Measurements from ENCODE around the gene TMED8. TPM values are rescaled to one million over a fixed set of nuclear protein-coding genes. Genes with fewer than 3 reads are reported as not detected.

Gene TMED8
- total RNA-seq, 1 donor from 2014 or later = 23.5 TPM

GRCh38 chr14:77406086-77406485, 29.2 kb upstream of the TMED8 start:
- Histone ChIP-seq H3F3A (ENCODE audit: low read depth) (no peaks in the 10 kb centered on the region), H3K79me2 (ENCODE audit: low read depth) (no peaks in the 10 kb centered on the region), H3K4me1 (no peaks in the 10 kb centered on the region), H3K4me2 (no peak overlapping the region), H3K27me3 (no peaks in the 10 kb centered on the region), H3K9me3 (ENCODE audit: low read depth) (no peaks in the 10 kb centered on the region), H2AFZ (replicated peaks) (no peak overlapping the region), H4K20me1 (ENCODE audit: low read depth) (no peaks in the 10 kb centered on the region), H3K36me3 (no peaks in the 10 kb centered on the region), H3K9ac (no peak overlapping the region), H3K4me3 (no peak overlapping the region), H3K27ac (no peak overlapping the region)
- no peaks in the 10 kb centered on the region for H3K4me1 Mint-ChIP-seq
- H3K36me3 Mint-ChIP-seq = no peaks in the 10 kb centered on the region
- no peak overlapping the region for H3K4me3 Mint-ChIP-seq
- DNase-seq (ENCODE audit: low spot score) = no peak
- H3K9me3 Mint-ChIP-seq = no peaks in the 10 kb centered on the region
- TF ChIP-seq CTCF (IDR thresholded peaks at IDR 0.05) (no peak), EZH2 (IDR thresholded peaks at IDR 0.05) (no peak), EZH2phosphoT487 (IDR thresholded peaks at IDR 0.05) (no peak)
- peaks cover 4% of the 10 kb centered on the region for H3K27me3 Mint-ChIP-seq (ENCODE audit: insufficient read depth, low read depth)
- H3K27ac Mint-ChIP-seq = no peak overlapping the region

- H3K4me1 ChIP-seq = no peaks in the 10 kb centered on the region
- H3K4me1 Mint-ChIP-seq = no peaks in the 10 kb centered on the region
- no peaks in the 10 kb centered on the region for H3K36me3 Mint-ChIP-seq
- H3K27me3 Mint-ChIP-seq (ENCODE audit: insufficient read depth, low read depth) = peaks cover 3% of the 10 kb centered on the region
- no peaks in the 10 kb centered on the region for H3K27me3 ChIP-seq
- no peak overlapping the region for H3K9ac ChIP-seq
- H3K4me2 ChIP-seq = no peak overlapping the region
- H3K36me3 ChIP-seq = no peaks in the 10 kb centered on the region
- H3F3A ChIP-seq (ENCODE audit: low read depth) = no peaks in the 10 kb centered on the region
- TF ChIP-seq CTCF (IDR thresholded peaks at IDR 0.05) = no peak
- no peak for TF ChIP-seq EZH2phosphoT487 (IDR thresholded peaks at IDR 0.05)
- no peak overlapping the region for H3K27ac ChIP-seq
- no peak for DNase-seq (ENCODE audit: low spot score)
- no peak overlapping the region for H2AFZ ChIP-seq (replicated peaks)
- no peak overlapping the region for H3K4me3 ChIP-seq
- H3K79me2 ChIP-seq (ENCODE audit: low read depth) = no peaks in the 10 kb centered on the region
- no peaks in the 10 kb centered on the region for H4K20me1 ChIP-seq (ENCODE audit: low read depth)
- no peaks in the 10 kb centered on the region for H3K9me3 Mint-ChIP-seq
- H3K27ac Mint-ChIP-seq = no peak overlapping the region
- no peak overlapping the region for H3K4me3 Mint-ChIP-seq
- no peaks in the 10 kb centered on the region for H3K9me3 ChIP-seq (ENCODE audit: low read depth)
Observed at GRCh38 chr14:77403768-77404167, 26.9 kb upstream of the TMED8 start.

GRCh38 chr14:77400216-77400615, 23.3 kb upstream of the TMED8 start:
- Mint-ChIP-seq H3K27ac (no peak overlapping the region), H3K9me3 (peaks cover 4% of the 10 kb centered on the region)
- H3K4me3 ChIP-seq = no peak overlapping the region

More at GRCh38 chr14:77400216-77400615, 23.3 kb upstream of the TMED8 start:
- no peak overlapping the region for H3K4me2 ChIP-seq
- H3K4me1 ChIP-seq = no peaks in the 10 kb centered on the region
- H3K27ac ChIP-seq = no peak overlapping the region
- peaks cover 5% of the 10 kb centered on the region for H3K36me3 Mint-ChIP-seq
- H2AFZ ChIP-seq (replicated peaks) = no peak overlapping the region
- H3K27me3 ChIP-seq = no peaks in the 10 kb centered on the region
- no peaks in the 10 kb centered on the region for H3F3A ChIP-seq (ENCODE audit: low read depth)
- H3K9ac ChIP-seq = no peak overlapping the region
- TF ChIP-seq EZH2 (IDR thresholded peaks at IDR 0.05) = no peak
- no peak for TF ChIP-seq CTCF (IDR thresholded peaks at IDR 0.05)
- TF ChIP-seq EZH2phosphoT487 (IDR thresholded peaks at IDR 0.05) = no peak
- no peaks in the 10 kb centered on the region for H3K79me2 ChIP-seq (ENCODE audit: low read depth)
- H3K4me3 Mint-ChIP-seq = no peak overlapping the region
- H4K20me1 ChIP-seq (ENCODE audit: low read depth) = no peaks in the 10 kb centered on the region
- H3K27me3 Mint-ChIP-seq (ENCODE audit: insufficient read depth, low read depth) = no peaks in the 10 kb centered on the region
- no peaks in the 10 kb centered on the region for H3K9me3 ChIP-seq (ENCODE audit: low read depth)
- no peaks in the 10 kb centered on the region for H3K4me1 Mint-ChIP-seq
- no peak for DNase-seq (ENCODE audit: low spot score)
- H3K36me3 ChIP-seq = no peaks in the 10 kb centered on the region
